Parathyroid adenoma (tissue), 2 donors: ENCODE data around the gene SPSB1.

Experiments
- H2AFZ ChIP-seq: fragments of 300-600 bp; sonication (generic); one replicate; pipeline ENCODE4 v1.7.0; 2017; ENCODE audit warnings: antibody characterized with exemption, mild to moderate bottlenecking
- H3K27ac ChIP-seq: fragments of 300-600 bp; sonication (generic); one replicate; pipeline ENCODE4 v1.7.0; 2017
- H3K27me3 ChIP-seq: fragments of 300-600 bp; sonication (generic); one replicate; pipeline ENCODE4 v1.7.0; 2017; ENCODE audit warnings: low read length; ENCODE audit not compliant: control insufficient read depth, insufficient read depth
- H3K36me3 ChIP-seq: fragments of 300-600 bp; sonication (generic); one replicate; pipeline ENCODE4 v1.7.0; 2017; ENCODE audit warnings: low read length; ENCODE audit not compliant: control insufficient read depth, insufficient read depth
- H3K4me1 ChIP-seq: fragments of 300-600 bp; sonication (generic); one replicate; pipeline ENCODE4 v1.7.0; 2017; ENCODE audit warnings: control low read depth
- H3K4me2 ChIP-seq: fragments of 300-600 bp; sonication (generic); one replicate; pipeline ENCODE4 v1.7.0; 2017; ENCODE audit warnings: low read length
- H3K4me3 ChIP-seq: fragments of 300-600 bp; sonication (generic); one replicate; pipeline ENCODE4 v1.7.0; 2017; ENCODE audit warnings: low read depth, low read length
- H3K79me2 ChIP-seq: fragments of 300-600 bp; sonication (generic); one replicate; pipeline ENCODE4 v1.7.0; 2017; ENCODE audit warnings: control low read depth
- H3K9ac ChIP-seq: fragments of 300-600 bp; sonication (generic); one replicate; pipeline ENCODE4 v1.7.0; 2017; ENCODE audit warnings: mild to moderate bottlenecking
- H3K9me3 ChIP-seq: fragments of 300-600 bp; sonication (generic); one replicate; pipeline ENCODE4 v1.7.0; 2017; ENCODE audit warnings: low read length; ENCODE audit not compliant: control insufficient read depth
- TF ChIP-seq, protein P1 (sequence below): fragments of 300-600 bp; sonication (generic); IDR thresholded peaks from one replicate; pipeline ENCODE4 v1.7.0; 2017; ENCODE audit warnings: antibody characterized with exemption, mild to moderate bottlenecking
- donor health status: primary hyperparathyroidism.

Gene SPSB1

DNA sequence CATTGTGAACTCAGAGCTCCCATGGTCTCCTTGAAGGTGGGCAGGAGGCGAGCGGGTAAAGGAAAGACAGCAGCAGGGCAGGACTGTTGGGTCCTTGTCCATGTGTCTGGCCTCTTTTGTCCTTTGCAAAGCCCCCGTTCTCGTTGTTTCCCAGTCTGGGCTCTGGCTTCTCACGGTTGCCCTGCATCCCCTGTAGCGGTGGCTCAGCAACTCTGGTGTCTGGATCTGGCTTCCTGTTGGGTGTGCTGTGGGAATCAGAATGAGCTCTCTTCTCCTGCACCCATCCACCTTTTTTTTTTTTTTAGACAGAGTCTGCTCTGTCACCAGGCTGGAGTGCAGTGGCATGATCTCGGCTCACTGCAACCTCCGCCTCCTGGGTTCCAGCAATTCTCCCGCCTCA lies 47.0 kb upstream of the SPSB1 start:
- no peak overlapping the region for H3K27ac ChIP-seq
- H3K4me3 ChIP-seq: no peak overlapping the region
- H3K27me3 ChIP-seq: no peaks in the 10 kb centered on the region
- no peaks in the 10 kb centered on the region for H3K36me3 ChIP-seq
- H3K9ac ChIP-seq: no peak overlapping the region
- no peaks in the 10 kb centered on the region for H3K9me3 ChIP-seq
- peaks cover 8% of the 10 kb centered on the region for H3K4me1 ChIP-seq
- peaks cover 2% of the 10 kb centered on the region for H3K79me2 ChIP-seq
- TF ChIP-seq, protein P1, sequence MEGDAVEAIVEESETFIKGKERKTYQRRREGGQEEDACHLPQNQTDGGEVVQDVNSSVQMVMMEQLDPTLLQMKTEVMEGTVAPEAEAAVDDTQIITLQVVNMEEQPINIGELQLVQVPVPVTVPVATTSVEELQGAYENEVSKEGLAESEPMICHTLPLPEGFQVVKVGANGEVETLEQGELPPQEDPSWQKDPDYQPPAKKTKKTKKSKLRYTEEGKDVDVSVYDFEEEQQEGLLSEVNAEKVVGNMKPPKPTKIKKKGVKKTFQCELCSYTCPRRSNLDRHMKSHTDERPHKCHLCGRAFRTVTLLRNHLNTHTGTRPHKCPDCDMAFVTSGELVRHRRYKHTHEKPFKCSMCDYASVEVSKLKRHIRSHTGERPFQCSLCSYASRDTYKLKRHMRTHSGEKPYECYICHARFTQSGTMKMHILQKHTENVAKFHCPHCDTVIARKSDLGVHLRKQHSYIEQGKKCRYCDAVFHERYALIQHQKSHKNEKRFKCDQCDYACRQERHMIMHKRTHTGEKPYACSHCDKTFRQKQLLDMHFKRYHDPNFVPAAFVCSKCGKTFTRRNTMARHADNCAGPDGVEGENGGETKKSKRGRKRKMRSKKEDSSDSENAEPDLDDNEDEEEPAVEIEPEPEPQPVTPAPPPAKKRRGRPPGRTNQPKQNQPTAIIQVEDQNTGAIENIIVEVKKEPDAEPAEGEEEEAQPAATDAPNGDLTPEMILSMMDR: no peak
- H3K4me2 ChIP-seq: no peak overlapping the region
- H2AFZ ChIP-seq: no peak overlapping the region

GRCh38 chr1:9246215-9246614 lies 46.5 kb upstream of the SPSB1 start:
- H3K36me3 ChIP-seq: no peaks in the 10 kb centered on the region
- H2AFZ ChIP-seq: no peak overlapping the region
- H3K9ac ChIP-seq: no peak overlapping the region
- H3K27me3 ChIP-seq: no peaks in the 10 kb centered on the region
- H3K4me1 ChIP-seq: peaks cover 14% of the 10 kb centered on the region
- no peak overlapping the region for H3K27ac ChIP-seq
- TF ChIP-seq, protein P1: no peak
- H3K4me3 ChIP-seq: no peak overlapping the region
- H3K9me3 ChIP-seq: no peaks in the 10 kb centered on the region
- H3K79me2 ChIP-seq: peaks cover 2% of the 10 kb centered on the region
- no peak overlapping the region for H3K4me2 ChIP-seq

- no peak overlapping the region for H3K9ac ChIP-seq
- no peaks in the 10 kb centered on the region for H3K36me3 ChIP-seq
- no peak overlapping the region for H2AFZ ChIP-seq
- H3K9me3 ChIP-seq: no peaks in the 10 kb centered on the region
- TF ChIP-seq, protein P1: no peak
- H3K4me2 ChIP-seq: no peak overlapping the region
- no peak overlapping the region for H3K27ac ChIP-seq
- H3K79me2 ChIP-seq: peaks cover 2% of the 10 kb centered on the region
- H3K4me1 ChIP-seq: peaks cover 16% of the 10 kb centered on the region
- H3K4me3 ChIP-seq: no peak overlapping the region
- no peaks in the 10 kb centered on the region for H3K27me3 ChIP-seq
These were observed 45.6 kb upstream of the SPSB1 start for GRCh38 chr1:9246841-9247785.

GRCh38 chr1:9247894-9248293 lies 44.8 kb upstream of the SPSB1 start:
- peaks cover under 1% of the 10 kb centered on the region for H3K79me2 ChIP-seq
- TF ChIP-seq, protein P1: no peak
- no peaks in the 10 kb centered on the region for H3K36me3 ChIP-seq
- no peaks in the 10 kb centered on the region for H3K27me3 ChIP-seq
- H3K9ac ChIP-seq: no peak overlapping the region
- H3K27ac ChIP-seq: no peak overlapping the region
- no peak overlapping the region for H2AFZ ChIP-seq
- H3K4me1 ChIP-seq: peaks cover 15% of the 10 kb centered on the region
- no peak overlapping the region for H3K4me2 ChIP-seq
- H3K9me3 ChIP-seq: no peaks in the 10 kb centered on the region
- no peak overlapping the region for H3K4me3 ChIP-seq
